Ectodermal cell (in vitro differentiated cells): Measurements from ENCODE around the gene METAP2.

Source experiments
- H3K27ac ChIP-seq: 2 replicates; pipeline ENCODE4 v1.7.0; 2013; ENCODE audit warnings: mild to moderate bottlenecking, low read depth, low read length; ENCODE audit not compliant: insufficient read depth, poor library complexity, severe bottlenecking
- H3K27me3 ChIP-seq: 2 replicates; pipeline ENCODE4 v1.7.0; 2013; ENCODE audit warnings: mild to moderate bottlenecking, low read length; ENCODE audit not compliant: insufficient read depth, control insufficient read depth, poor library complexity, severe bottlenecking
- H3K36me3 ChIP-seq: one replicate; pipeline ENCODE4 v1.7.0; 2013; ENCODE audit warnings: low read length; ENCODE audit not compliant: control insufficient read depth, insufficient read depth
- H3K4me1 ChIP-seq: one replicate; pipeline ENCODE4 v1.7.0; 2013; ENCODE audit warnings: low read length; ENCODE audit not compliant: control insufficient read depth, insufficient read depth
- H3K4me3 ChIP-seq: 2 replicates; pipeline ENCODE4 v1.7.0; 2013; ENCODE audit warnings: low read depth, low read length, control low read depth; ENCODE audit not compliant: insufficient read depth
- H3K9me3 ChIP-seq: 2 replicates; pipeline ENCODE4 v1.7.0; 2013; ENCODE audit warnings: mild to moderate bottlenecking, low read length, moderate library complexity; ENCODE audit not compliant: control insufficient read depth
- whole genome bisulfite sequencing, 2 experiments: methylation state at CpG; one replicate each; pipeline ENCODE4 v1.1.7; 2013; ENCODE audit warnings: missing lambda C conversion rate in 2 of 2; 5-methylcytosine and 5-hydroxymethylcytosine counted together

The METAP2 gene

DNA sequence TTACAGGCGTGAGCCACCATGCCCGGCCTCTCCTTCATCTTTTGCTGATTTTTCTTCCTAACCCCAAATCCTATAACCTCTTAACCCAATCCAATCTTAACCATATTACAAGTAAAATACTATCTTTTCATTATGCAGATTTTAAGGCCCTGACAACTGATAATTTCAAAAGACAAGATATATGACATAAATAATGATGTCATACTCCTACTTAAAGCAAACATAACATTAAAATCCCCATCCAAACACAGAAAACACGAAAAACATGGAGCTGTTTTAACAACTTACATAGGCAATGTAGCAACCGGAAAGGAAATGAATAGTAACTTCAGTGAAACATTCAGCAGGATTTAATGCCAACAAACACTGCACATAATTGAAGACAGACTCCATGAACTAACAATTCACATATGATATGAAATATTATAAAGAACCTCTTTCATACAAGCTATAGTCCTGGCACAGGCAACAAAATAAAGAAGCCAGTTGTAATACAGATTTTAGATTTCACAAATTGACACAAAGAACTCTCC is 55.8 kb downstream of the METAP2 start:
- 94 to 97% methylated on average over 4 of the region's 4 CpGs for WGBS, 2 experiments
- H3K9me3 ChIP-seq, result no peaks in the 10 kb centered on the region
- H3K4me1 ChIP-seq, result no peaks in the 10 kb centered on the region
- peaks cover 24% of the 10 kb centered on the region for H3K36me3 ChIP-seq
- H3K27me3 ChIP-seq, result no peaks in the 10 kb centered on the region
- H3K4me3 ChIP-seq, result no peak overlapping the region
- no peak overlapping the region for H3K27ac ChIP-seq

GRCh38 chr12:95532851-95533250 is 58.9 kb downstream of the METAP2 start:
- H3K27ac ChIP-seq, result no peak overlapping the region
- H3K27me3 ChIP-seq, result no peaks in the 10 kb centered on the region
- H3K4me3 ChIP-seq, result no peak overlapping the region
- no peaks in the 10 kb centered on the region for H3K4me1 ChIP-seq
- no peaks in the 10 kb centered on the region for H3K9me3 ChIP-seq
- H3K36me3 ChIP-seq, result peaks cover 24% of the 10 kb centered on the region
- 94 to 97% methylated on average over 5 of the region's 5 CpGs for whole genome bisulfite sequencing, 2 experiments

DNA sequence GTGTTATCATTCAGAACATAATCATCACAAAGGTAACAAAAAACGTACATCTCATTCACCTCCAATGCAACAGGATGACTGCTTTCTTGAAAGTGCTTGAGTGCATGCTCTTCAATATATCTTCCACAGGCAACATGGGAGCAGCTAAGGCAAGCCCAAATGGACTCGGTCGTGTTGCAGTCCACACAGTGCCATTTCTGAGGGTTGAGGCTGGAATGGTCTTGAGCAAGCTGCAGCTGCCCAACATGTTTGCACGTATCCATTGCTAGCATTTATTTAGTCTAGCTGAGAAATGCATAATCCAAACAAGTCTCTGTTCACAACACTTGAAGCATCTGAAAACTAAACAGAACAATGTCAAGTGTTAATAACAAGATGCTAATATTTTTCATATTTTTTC is 60.0 kb downstream of the METAP2 start:
- Histone ChIP-seq H3K36me3 (peaks cover 24% of the 10 kb centered on the region), H3K9me3 (no peaks in the 10 kb centered on the region), H3K27me3 (no peaks in the 10 kb centered on the region), H3K4me3 (no peak overlapping the region), H3K4me1 (no peaks in the 10 kb centered on the region), H3K27ac (no peak overlapping the region)
- WGBS, 2 experiments, result 96 to 97% methylated on average over 4 of the region's 4 CpGs

DNA sequence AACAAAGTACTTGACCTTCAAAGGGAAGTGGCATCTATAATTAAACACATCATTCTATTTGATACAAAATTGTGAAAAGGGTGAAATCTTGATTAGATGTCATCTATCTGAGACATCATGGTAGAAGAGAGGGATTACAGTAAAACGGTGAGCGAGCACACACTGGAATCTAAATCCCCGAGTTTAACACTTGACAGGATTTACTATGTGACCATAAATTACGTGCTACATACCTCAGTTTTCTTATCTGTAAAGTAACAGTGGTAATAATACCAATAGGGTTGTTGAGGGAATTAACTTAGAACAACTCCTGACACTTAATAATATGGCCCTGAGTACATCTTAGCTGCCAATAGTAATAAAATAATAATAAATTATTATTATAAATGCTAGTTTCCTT is 64.1 kb downstream of the METAP2 start:
- Histone ChIP-seq H3K27ac (no peak overlapping the region), H3K4me1 (no peaks in the 10 kb centered on the region), H3K36me3 (peaks cover 12% of the 10 kb centered on the region), H3K27me3 (no peaks in the 10 kb centered on the region), H3K9me3 (no peaks in the 10 kb centered on the region), H3K4me3 (no peak overlapping the region)
- 84 to 95% methylated on average over 4 of the region's 4 CpGs for WGBS, 2 experiments

DNA sequence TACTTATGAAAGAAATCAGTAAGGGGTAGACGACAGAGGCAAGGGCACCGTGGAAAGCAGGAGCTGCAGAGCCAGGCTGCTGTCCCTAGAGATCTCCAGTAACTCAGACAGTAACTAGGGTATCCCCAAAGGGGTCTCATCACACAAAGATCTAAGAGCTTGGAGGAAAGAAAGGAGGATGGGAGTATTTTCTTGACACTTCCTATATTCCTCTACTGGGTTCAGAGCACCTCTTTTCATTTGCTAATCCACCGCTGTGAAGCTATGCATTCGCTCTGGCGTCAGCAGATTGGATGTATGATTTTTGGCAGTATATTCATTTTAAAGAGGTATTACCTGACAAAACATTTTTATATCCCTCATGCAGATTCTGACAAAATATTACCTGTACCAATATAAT is 64.7 kb downstream of the METAP2 start:
- H3K27me3 ChIP-seq, result no peaks in the 10 kb centered on the region
- H3K9me3 ChIP-seq, result no peaks in the 10 kb centered on the region
- 22 to 31% methylated on average over 2 of the region's 5 CpGs for WGBS, 2 experiments
- H3K36me3 ChIP-seq, result peaks cover 5% of the 10 kb centered on the region
- peak overlapping the region; percentile 11 for H3K27ac ChIP-seq
- no peaks in the 10 kb centered on the region for H3K4me1 ChIP-seq
- H3K4me3 ChIP-seq, result no peak overlapping the region

GRCh38 chr12:95541436-95541835 is 67.5 kb downstream of the METAP2 start:
- Histone ChIP-seq H3K4me1 (peaks cover 11% of the 10 kb centered on the region), H3K9me3 (no peaks in the 10 kb centered on the region), H3K4me3 (no peak overlapping the region), H3K36me3 (no peaks in the 10 kb centered on the region), H3K27me3 (no peaks in the 10 kb centered on the region), H3K27ac (no peak overlapping the region)
- 96 to 98% methylated on average over 7 of the region's 7 CpGs for WGBS, 2 experiments

GRCh38 chr12:95543305-95543704 is 69.4 kb downstream of the METAP2 start:
- H3K4me1 ChIP-seq, result peaks cover 12% of the 10 kb centered on the region
- no peaks in the 10 kb centered on the region for H3K27me3 ChIP-seq
- WGBS, 2 experiments, result 90 to 92% methylated on average over 7 of the region's 7 CpGs
- no peaks in the 10 kb centered on the region for H3K36me3 ChIP-seq
- H3K27ac ChIP-seq, result no peak overlapping the region
- no peaks in the 10 kb centered on the region for H3K9me3 ChIP-seq
- H3K4me3 ChIP-seq, result no peak overlapping the region

- no peaks in the 10 kb centered on the region for H3K27me3 ChIP-seq
- no peaks in the 10 kb centered on the region for H3K36me3 ChIP-seq
- H3K9me3 ChIP-seq, result no peaks in the 10 kb centered on the region
- H3K4me1 ChIP-seq, result peaks cover 12% of the 10 kb centered on the region
- H3K27ac ChIP-seq, result no peak overlapping the region
- 17% methylated on average over 1 of the region's 3 CpGs; no CpG with 5 or more reads in 1 of the 2 experiments for WGBS, 2 experiments
- H3K4me3 ChIP-seq, result no peak overlapping the region
These were observed 70.8 kb downstream of the METAP2 start for GRCh38 chr12:95544756-95545155.

DNA sequence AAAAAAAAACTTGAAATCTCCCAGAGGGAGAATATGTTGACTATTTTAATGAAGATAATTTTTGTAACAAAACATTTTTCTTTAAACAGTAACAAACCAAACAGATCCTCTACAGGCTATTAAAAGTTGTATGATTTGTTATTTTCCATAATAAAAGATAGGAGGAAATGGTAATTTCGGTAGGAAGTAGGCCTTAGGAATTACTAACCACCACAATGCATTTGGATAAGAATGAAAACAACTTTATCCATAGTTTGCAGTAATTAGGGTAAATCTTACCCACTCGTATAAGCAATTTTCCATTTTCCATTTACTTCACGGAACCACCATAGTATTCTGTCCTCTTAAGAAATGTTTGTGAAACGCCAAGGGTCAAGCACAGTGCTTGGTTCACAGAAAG is 71.4 kb downstream of the METAP2 start:
- Histone ChIP-seq H3K27me3 (no peaks in the 10 kb centered on the region), H3K4me3 (peak overlapping the region; percentile 56)

GRCh38 chr12:95545731-95546490 is 72.0 kb downstream of the METAP2 start:
- Histone ChIP-seq H3K4me1 (peaks cover 12% of the 10 kb centered on the region), H3K27me3 (no peaks in the 10 kb centered on the region), H3K9me3 (no peaks in the 10 kb centered on the region), H3K36me3 (no peaks in the 10 kb centered on the region), H3K4me3 (peak overlapping the region; percentile 56), H3K27ac (peak overlapping the region; percentile 17)
- 20 to 24% methylated on average over 8 of the region's 8 CpGs for WGBS, 2 experiments

More for the DNA sequence above, 71.4 kb downstream of the METAP2 start:
- Histone ChIP-seq H3K4me1 (peaks cover 12% of the 10 kb centered on the region), H3K9me3 (no peaks in the 10 kb centered on the region), H3K27ac (no peak overlapping the region), H3K36me3 (no peaks in the 10 kb centered on the region)
- WGBS, 2 experiments, result 12 to 19% methylated on average over 3 of the region's 4 CpGs
